K562 (cell line): ENCODE data around the gene RIT1. TPM values are rescaled to one million over a fixed set of nuclear protein-coding genes. Genes with fewer than 3 reads are reported as not detected.

Source experiments
- CBFA2T3 ChIP-seq: fragments of 450-650 bp; IDR thresholded peaks from 2 replicates; pipeline ENCODE4 v1.6.1; 2017
- EWSR1 ChIP-seq: fragments of 450-650 bp; IDR thresholded peaks from 2 replicates; pipeline ENCODE4 v1.6.1; 2018; ENCODE audit warnings: borderline replicate concordance, mild to moderate bottlenecking, low read depth, moderate library complexity; ENCODE audit not compliant: partially characterized antibody
- GATAD2B ChIP-seq: fragments of 450-650 bp; IDR thresholded peaks from 2 replicates; pipeline ENCODE4 v1.6.1; 2017; ENCODE audit warnings: mild to moderate bottlenecking, borderline replicate concordance
- HLTF ChIP-seq: fragments of 450-650 bp; IDR thresholded peaks from 2 replicates; pipeline ENCODE4 v1.6.1; 2016
- MAZ ChIP-seq, 2 experiments: fragments of 450-650 bp in 1 of 2; sonication (generic) in 1 of 2; formaldehyde crosslinking; IDR thresholded peaks in 1 of 2; conservative IDR thresholded peaks in 1 of 2; 2 replicates each; pipeline versions ENCODE4 v1.4.0 to v1.5.0; 2020; ENCODE audit warnings: mild to moderate bottlenecking in 1 of 2, missing genetic modification reagents in 1 of 2
- NEUROD1 ChIP-seq: fragments of 150-350 bp; IDR thresholded peaks from 2 replicates; pipeline ENCODE4 v1.6.1; 2014; ENCODE audit warnings: borderline replicate concordance, low read length, low read depth; ENCODE audit not compliant: partially characterized antibody
- RAD21 ChIP-seq, 2 experiments: fragments of 250-450 bp in 1 of 2; fragments of 450-650 bp in 1 of 2; sonication (Bioruptor Pico) in 1 of 2; formaldehyde crosslinking in 1 of 2; IDR thresholded peaks in 1 of 2; conservative IDR thresholded peaks in 1 of 2; 2 replicates each; pipeline versions ENCODE4 v1.4.0 to v1.8.0; 2020 to 2022; ENCODE audit warnings: mild to moderate bottlenecking in 2 of 2, moderate library complexity in 1 of 2
- RBM39 ChIP-seq: fragments of 200-400 bp; formaldehyde crosslinking; optimal IDR thresholded peaks from 2 replicates; pipeline ENCODE3; 2018; ENCODE audit warnings: low read depth, low read length
- SAFB2 ChIP-seq: fragments of 200-400 bp; formaldehyde crosslinking; IDR thresholded peaks from 2 replicates; pipeline ENCODE4 v1.6.1; 2018; ENCODE audit warnings: borderline replicate concordance, low read length, low read depth, moderate library complexity; ENCODE audit not compliant: severe bottlenecking
- SNIP1 ChIP-seq: fragments of 450-650 bp; IDR thresholded peaks from 2 replicates; pipeline ENCODE4 v1.7.1; 2017; ENCODE audit warnings: low read depth, mild to moderate bottlenecking
- TCF7L2 ChIP-seq: fragments of 150-350 bp; IDR thresholded peaks from 2 replicates; pipeline ENCODE4 v1.6.1; 2016; ENCODE audit warnings: low read depth, mild to moderate bottlenecking, low read length, moderate library complexity
- TEAD4 ChIP-seq, 2 experiments: sonication (generic) in 1 of 2; formaldehyde crosslinking in 1 of 2; IDR thresholded peaks; 2 replicates each; pipeline versions ENCODE4 v1.6.1 to v1.8.0; 2012 to 2022; ENCODE audit warnings: borderline replicate concordance in 1 of 2, inconsistent platforms in 1 of 2, low read length in 1 of 2, mild to moderate bottlenecking in 1 of 2, missing genetic modification reagents in 1 of 2
- ZBTB8A ChIP-seq: fragments of 450-650 bp; IDR thresholded peaks from 2 replicates; pipeline ENCODE4 v1.6.1; 2018; ENCODE audit warnings: mild to moderate bottlenecking, moderate library complexity; ENCODE audit not compliant: partially characterized antibody
- ZNF347 ChIP-seq: fragments of 450-650 bp; formaldehyde crosslinking; IDR thresholded peaks from 2 replicates; pipeline ENCODE4 v1.4.0; 2020; ENCODE audit warnings: low read depth, mild to moderate bottlenecking, moderate library complexity
- polyA plus RNA-seq, 8 experiments: library from polyadenylated mRNA; depleted of rRNA in 4 of 8; stranded (reverse) in 5 of 8; unstranded in 3 of 8; fragments of >200 nt; fragmentation: Nextera tagmentation in 2 of 8; fragmentation: Illumina TruSeq in 1 of 8; extraction: Ambion mirVana in 2 of 8; extraction: Trizol in 1 of 8; gene quantifications; 2 replicates each; pipeline versions ENCODE4 v1.2.1 to v1.2.3, GENCODE V29; 2011 to 2014; ENCODE audit warnings: inconsistent platforms in 1 of 8, missing spikeins in 1 of 8
- total RNA-seq, 7 experiments: library from RNA; depleted of rRNA in 6 of 7; stranded (reverse); fragments of >200 nt in 6 of 7; fragmentation: Illumina TruSeq in 2 of 7; extraction: Trizol in 2 of 7; gene quantifications; 2 replicates each; pipeline versions ENCODE4 v1.2.1 to v1.2.3, GENCODE V29; 2011 to 2021; ENCODE audit warnings: low replicate concordance in 1 of 7
- TF ChIP-seq, protein P1 (sequence below): fragments of 450-650 bp; IDR thresholded peaks from 2 replicates; pipeline ENCODE4 v1.6.1; 2016
- TF ChIP-seq, protein P2 (sequence below): conservative IDR thresholded peaks from 2 replicates; pipeline ENCODE4 v1.6.1; 2011; ENCODE audit warnings: low read depth, mild to moderate bottlenecking, low read length; ENCODE audit not compliant: control insufficient read depth
- TF ChIP-seq, protein P3 (sequence below), 2 experiments: fragments of 250-450 bp in 1 of 2; fragments of 450-650 bp in 1 of 2; sonication (Bioruptor Pico) in 1 of 2; IDR thresholded peaks; 2 replicates each; pipeline versions ENCODE4 v1.6.1 to v1.8.0; 2016 to 2021; ENCODE audit warnings: mild to moderate bottlenecking in 2 of 2, moderate library complexity in 2 of 2, missing compliant biosample characterization in 1 of 2, missing genetic modification characterization in 1 of 2
- TF ChIP-seq, protein P4 (sequence below), 3 experiments: fragments of 200-800 bp in 1 of 3; fragments of 250-450 bp in 1 of 3; fragments of 450-650 bp in 1 of 3; sonication (Bioruptor Pico) in 1 of 3; sonication (Bioruptor generic) in 1 of 3; formaldehyde crosslinking in 1 of 3; IDR thresholded peaks; 2 replicates each; pipeline versions ENCODE4 v1.6.1 to v1.8.0; 2016 to 2022; ENCODE audit warnings: mild to moderate bottlenecking in 2 of 3, missing genetic modification characterization in 2 of 3, missing compliant biosample characterization in 1 of 3, moderate library complexity in 1 of 3
- TF ChIP-seq, protein P5 (sequence below): sonication (generic); formaldehyde crosslinking; IDR thresholded peaks from 2 replicates; pipeline ENCODE4 v1.8.0; 2022; ENCODE audit warnings: mild to moderate bottlenecking, low read depth, missing genetic modification reagents

Gene RIT1
- total and polyA plus RNA-seq, 9 of the 15 experiments (the other 6 are each of a cell fraction or from before 2014, with no cell fraction given), result 13.5 to 57.6 (median 22.9) TPM

DNA sequence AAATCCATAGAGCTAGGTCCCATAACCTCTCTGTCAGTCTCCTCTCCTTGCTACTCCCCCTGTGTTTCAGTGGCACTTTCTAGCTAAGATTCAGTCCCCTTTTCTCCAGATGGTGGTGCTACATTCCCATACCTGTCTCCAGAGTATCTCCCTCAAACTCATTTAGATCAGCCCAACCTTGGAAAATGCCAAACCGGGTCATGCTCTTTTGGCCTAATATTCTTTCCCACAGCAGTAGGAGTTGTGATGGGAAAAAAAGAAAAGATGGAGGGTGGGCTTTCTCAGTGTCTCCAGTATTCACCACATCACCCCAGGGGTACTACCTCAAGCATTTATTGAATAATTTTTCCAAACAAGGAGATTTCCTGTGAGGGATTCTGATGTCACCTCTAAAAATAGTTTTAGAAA lies 27.1 kb upstream of the RIT1 start (continued):
- TF ChIP-seq RAD21 (CRISPR knock-in tag; conservative IDR thresholded peaks at IDR 0.05 in 1 of 2, IDR thresholded peaks at IDR 0.05 in 1 of 2), result peak; percentile 97 to 98
- peak; percentile 37; the same call in 1 of the 2 replicates for TF ChIP-seq TEAD4 (IDR thresholded peaks at IDR 0.05; ENCODE audit: low read length)
- no peak for TF ChIP-seq TEAD4 (CRISPR knock-in tag; IDR thresholded peaks at IDR 0.05; ENCODE audit: borderline replicate concordance)
- TF ChIP-seq ZBTB8A, result no peak
- TF ChIP-seq, protein P1, sequence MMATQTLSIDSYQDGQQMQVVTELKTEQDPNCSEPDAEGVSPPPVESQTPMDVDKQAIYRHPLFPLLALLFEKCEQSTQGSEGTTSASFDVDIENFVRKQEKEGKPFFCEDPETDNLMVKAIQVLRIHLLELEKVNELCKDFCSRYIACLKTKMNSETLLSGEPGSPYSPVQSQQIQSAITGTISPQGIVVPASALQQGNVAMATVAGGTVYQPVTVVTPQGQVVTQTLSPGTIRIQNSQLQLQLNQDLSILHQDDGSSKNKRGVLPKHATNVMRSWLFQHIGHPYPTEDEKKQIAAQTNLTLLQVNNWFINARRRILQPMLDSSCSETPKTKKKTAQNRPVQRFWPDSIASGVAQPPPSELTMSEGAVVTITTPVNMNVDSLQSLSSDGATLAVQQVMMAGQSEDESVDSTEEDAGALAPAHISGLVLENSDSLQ, result peak; percentile 63
- TF ChIP-seq, protein P2, sequence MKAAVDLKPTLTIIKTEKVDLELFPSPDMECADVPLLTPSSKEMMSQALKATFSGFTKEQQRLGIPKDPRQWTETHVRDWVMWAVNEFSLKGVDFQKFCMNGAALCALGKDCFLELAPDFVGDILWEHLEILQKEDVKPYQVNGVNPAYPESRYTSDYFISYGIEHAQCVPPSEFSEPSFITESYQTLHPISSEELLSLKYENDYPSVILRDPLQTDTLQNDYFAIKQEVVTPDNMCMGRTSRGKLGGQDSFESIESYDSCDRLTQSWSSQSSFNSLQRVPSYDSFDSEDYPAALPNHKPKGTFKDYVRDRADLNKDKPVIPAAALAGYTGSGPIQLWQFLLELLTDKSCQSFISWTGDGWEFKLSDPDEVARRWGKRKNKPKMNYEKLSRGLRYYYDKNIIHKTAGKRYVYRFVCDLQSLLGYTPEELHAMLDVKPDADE, result no peak
- no peak for TF ChIP-seq HLTF
- TF ChIP-seq, protein P3, sequence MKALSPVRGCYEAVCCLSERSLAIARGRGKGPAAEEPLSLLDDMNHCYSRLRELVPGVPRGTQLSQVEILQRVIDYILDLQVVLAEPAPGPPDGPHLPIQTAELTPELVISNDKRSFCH (CRISPR knock-in tag; IDR thresholded peaks at IDR 0.05), result no peak
- TF ChIP-seq, protein P3 (tag; IDR thresholded peaks at IDR 0.05), result no peak
- peak; percentile 27 to 33; a peak in 1 of 4 replicates for TF ChIP-seq MAZ (CRISPR knock-in tag; conservative IDR thresholded peaks at IDR 0.05 in 1 of 2, IDR thresholded peaks at IDR 0.05 in 1 of 2)
- no peak for TF ChIP-seq SAFB2
- TF ChIP-seq GATAD2B, result no peak
- TF ChIP-seq SNIP1, result no peak
- no peak for TF ChIP-seq RBM39
- TF ChIP-seq EWSR1, result no peak
- TF ChIP-seq, protein P4, sequence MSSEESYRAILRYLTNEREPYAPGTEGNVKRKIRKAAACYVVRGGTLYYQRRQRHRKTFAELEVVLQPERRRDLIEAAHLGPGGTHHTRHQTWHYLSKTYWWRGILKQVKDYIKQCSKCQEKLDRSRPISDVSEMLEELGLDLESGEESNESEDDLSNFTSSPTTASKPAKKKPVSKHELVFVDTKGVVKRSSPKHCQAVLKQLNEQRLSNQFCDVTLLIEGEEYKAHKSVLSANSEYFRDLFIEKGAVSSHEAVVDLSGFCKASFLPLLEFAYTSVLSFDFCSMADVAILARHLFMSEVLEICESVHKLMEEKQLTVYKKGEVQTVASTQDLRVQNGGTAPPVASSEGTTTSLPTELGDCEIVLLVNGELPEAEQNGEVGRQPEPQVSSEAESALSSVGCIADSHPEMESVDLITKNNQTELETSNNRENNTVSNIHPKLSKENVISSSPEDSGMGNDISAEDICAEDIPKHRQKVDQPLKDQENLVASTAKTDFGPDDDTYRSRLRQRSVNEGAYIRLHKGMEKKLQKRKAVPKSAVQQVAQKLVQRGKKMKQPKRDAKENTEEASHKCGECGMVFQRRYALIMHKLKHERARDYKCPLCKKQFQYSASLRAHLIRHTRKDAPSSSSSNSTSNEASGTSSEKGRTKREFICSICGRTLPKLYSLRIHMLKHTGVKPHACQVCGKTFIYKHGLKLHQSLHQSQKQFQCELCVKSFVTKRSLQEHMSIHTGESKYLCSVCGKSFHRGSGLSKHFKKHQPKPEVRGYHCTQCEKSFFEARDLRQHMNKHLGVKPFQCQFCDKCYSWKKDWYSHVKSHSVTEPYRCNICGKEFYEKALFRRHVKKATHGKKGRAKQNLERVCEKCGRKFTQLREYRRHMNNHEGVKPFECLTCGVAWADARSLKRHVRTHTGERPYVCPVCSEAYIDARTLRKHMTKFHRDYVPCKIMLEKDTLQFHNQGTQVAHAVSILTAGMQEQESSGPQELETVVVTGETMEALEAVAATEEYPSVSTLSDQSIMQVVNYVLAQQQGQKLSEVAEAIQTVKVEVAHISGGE (CRISPR knock-in tag; IDR thresholded peaks at IDR 0.05), result no peak
- no peak for TF ChIP-seq CBFA2T3
- no peak for TF ChIP-seq ZNF347
- TF ChIP-seq TCF7L2, result peak; percentile 43; the same call in 1 of the 2 replicates
- TF ChIP-seq NEUROD1, result no peak
- TF ChIP-seq, protein P5, sequence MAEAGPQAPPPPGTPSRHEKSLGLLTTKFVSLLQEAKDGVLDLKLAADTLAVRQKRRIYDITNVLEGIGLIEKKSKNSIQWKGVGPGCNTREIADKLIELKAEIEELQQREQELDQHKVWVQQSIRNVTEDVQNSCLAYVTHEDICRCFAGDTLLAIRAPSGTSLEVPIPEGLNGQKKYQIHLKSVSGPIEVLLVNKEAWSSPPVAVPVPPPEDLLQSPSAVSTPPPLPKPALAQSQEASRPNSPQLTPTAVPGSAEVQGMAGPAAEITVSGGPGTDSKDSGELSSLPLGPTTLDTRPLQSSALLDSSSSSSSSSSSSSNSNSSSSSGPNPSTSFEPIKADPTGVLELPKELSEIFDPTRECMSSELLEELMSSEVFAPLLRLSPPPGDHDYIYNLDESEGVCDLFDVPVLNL (CRISPR knock-in tag), result no peak
